SK-N-SH treated with all-trans-retinoic acid at 6 μM for 48 hours (cell line): ENCODE results near the gene CSF3R.

Source experiments
- ARNTL ChIP-seq: fragments of 450-650 bp; formaldehyde crosslinking; IDR thresholded peaks from 2 replicates; pipeline ENCODE4 v1.5.0; 2020; ENCODE audit warnings: low read depth, mild to moderate bottlenecking, moderate library complexity, borderline replicate concordance
- RARB ChIP-seq: fragments of 250-450 bp; sonication (Bioruptor Pico); IDR thresholded peaks from 2 replicates; pipeline ENCODE4 v1.8.0; 2021; ENCODE audit warnings: mild to moderate bottlenecking, moderate library complexity
- SNAI2 ChIP-seq: fragments of 250-450 bp; sonication (Bioruptor Pico); IDR thresholded peaks from 2 replicates; pipeline ENCODE4 v1.5.0; 2020; ENCODE audit warnings: mild to moderate bottlenecking, moderate library complexity
- TCF4 ChIP-seq: fragments of 250-450 bp; sonication (Bioruptor Pico); IDR thresholded peaks from 2 replicates; pipeline ENCODE4 v1.8.0; 2021; ENCODE audit warnings: mild to moderate bottlenecking, moderate library complexity, borderline replicate concordance
- TOX ChIP-seq: fragments of 250-450 bp; sonication (Bioruptor Pico); IDR thresholded peaks from 2 replicates; pipeline ENCODE4 v1.8.0; 2021; ENCODE audit warnings: mild to moderate bottlenecking, moderate library complexity, borderline replicate concordance
- ZC3H10 ChIP-seq: fragments of 250-450 bp; sonication (Bioruptor Pico); IDR thresholded peaks from 2 replicates; pipeline ENCODE4 v1.5.1; 2021; ENCODE audit warnings: mild to moderate bottlenecking, moderate library complexity
- ZFP3 ChIP-seq: fragments of 250-450 bp; sonication (Bioruptor Pico); IDR thresholded peaks from 2 replicates; pipeline ENCODE4 v1.5.0; 2020; ENCODE audit warnings: mild to moderate bottlenecking, moderate library complexity
- ZFP30 ChIP-seq: fragments of 450-650 bp; formaldehyde crosslinking; IDR thresholded peaks from 2 replicates; pipeline ENCODE4 v1.5.0; 2022; ENCODE audit warnings: mild to moderate bottlenecking, moderate library complexity
- ZNF565 ChIP-seq: fragments of 450-650 bp; formaldehyde crosslinking; conservative IDR thresholded peaks from 2 replicates; pipeline ENCODE4 v1.5.0; 2020; ENCODE audit warnings: low read depth, mild to moderate bottlenecking, moderate library complexity
- ZNF70 ChIP-seq: fragments of 450-650 bp; formaldehyde crosslinking; IDR thresholded peaks from 2 replicates; pipeline ENCODE4 v1.5.0; 2020; ENCODE audit warnings: mild to moderate bottlenecking, moderate library complexity
- ZNF8 ChIP-seq: fragments of 450-650 bp; formaldehyde crosslinking; IDR thresholded peaks from 2 replicates; pipeline ENCODE4 v1.5.0; 2020; ENCODE audit warnings: mild to moderate bottlenecking, moderate library complexity
- TF ChIP-seq, protein P1 (sequence below): fragments of 250-450 bp; sonication (Bioruptor Pico); IDR thresholded peaks from 2 replicates; pipeline ENCODE4 v1.8.0; 2020; ENCODE audit warnings: mild to moderate bottlenecking, moderate library complexity, borderline replicate concordance
- TF ChIP-seq, protein P2 (sequence below): fragments of 250-450 bp; sonication (Bioruptor Pico); IDR thresholded peaks from 2 replicates; pipeline ENCODE4 v1.5.0; 2020; ENCODE audit warnings: mild to moderate bottlenecking, moderate library complexity

DNA sequence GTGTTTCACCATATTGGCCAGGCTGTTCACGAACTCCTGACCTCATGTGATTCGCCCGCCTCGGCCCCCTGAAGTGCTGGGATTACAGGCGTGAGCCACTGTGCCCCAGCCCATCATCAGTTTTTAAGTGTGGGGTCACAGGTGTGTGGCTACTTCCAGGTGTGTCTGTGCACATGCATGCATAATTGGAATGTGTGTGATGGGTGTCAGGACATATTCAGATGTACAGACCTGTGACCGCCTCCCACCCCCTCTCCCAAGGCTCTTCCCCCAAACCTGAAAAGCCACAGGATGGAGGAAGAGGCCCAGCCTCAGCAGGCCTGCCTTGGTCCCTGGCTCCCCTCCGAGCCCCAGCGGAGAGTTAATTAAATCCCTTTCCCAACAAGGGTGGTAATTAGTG lies 37.3 kb upstream of the CSF3R start:
- TF ChIP-seq ARNTL (CRISPR knock-in tag) (no peak), ZNF70 (no peak), TOX (CRISPR knock-in tag) (no peak), ZFP30 (CRISPR knock-in tag) (no peak), RARB (CRISPR knock-in tag) (no peak), ZFP3 (CRISPR knock-in tag) (no peak), ZNF565 (CRISPR knock-in tag) (no peak), ZC3H10 (CRISPR knock-in tag) (no peak), TCF4 (CRISPR knock-in tag) (no peak), ZNF8 (no peak), SNAI2 (CRISPR knock-in tag) (no peak)
- TF ChIP-seq, protein P1, sequence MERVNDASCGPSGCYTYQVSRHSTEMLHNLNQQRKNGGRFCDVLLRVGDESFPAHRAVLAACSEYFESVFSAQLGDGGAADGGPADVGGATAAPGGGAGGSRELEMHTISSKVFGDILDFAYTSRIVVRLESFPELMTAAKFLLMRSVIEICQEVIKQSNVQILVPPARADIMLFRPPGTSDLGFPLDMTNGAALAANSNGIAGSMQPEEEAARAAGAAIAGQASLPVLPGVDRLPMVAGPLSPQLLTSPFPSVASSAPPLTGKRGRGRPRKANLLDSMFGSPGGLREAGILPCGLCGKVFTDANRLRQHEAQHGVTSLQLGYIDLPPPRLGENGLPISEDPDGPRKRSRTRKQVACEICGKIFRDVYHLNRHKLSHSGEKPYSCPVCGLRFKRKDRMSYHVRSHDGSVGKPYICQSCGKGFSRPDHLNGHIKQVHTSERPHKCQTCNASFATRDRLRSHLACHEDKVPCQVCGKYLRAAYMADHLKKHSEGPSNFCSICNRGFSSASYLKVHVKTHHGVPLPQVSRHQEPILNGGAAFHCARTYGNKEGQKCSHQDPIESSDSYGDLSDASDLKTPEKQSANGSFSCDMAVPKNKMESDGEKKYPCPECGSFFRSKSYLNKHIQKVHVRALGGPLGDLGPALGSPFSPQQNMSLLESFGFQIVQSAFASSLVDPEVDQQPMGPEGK (CRISPR knock-in tag): no peak
- TF ChIP-seq, protein P2, sequence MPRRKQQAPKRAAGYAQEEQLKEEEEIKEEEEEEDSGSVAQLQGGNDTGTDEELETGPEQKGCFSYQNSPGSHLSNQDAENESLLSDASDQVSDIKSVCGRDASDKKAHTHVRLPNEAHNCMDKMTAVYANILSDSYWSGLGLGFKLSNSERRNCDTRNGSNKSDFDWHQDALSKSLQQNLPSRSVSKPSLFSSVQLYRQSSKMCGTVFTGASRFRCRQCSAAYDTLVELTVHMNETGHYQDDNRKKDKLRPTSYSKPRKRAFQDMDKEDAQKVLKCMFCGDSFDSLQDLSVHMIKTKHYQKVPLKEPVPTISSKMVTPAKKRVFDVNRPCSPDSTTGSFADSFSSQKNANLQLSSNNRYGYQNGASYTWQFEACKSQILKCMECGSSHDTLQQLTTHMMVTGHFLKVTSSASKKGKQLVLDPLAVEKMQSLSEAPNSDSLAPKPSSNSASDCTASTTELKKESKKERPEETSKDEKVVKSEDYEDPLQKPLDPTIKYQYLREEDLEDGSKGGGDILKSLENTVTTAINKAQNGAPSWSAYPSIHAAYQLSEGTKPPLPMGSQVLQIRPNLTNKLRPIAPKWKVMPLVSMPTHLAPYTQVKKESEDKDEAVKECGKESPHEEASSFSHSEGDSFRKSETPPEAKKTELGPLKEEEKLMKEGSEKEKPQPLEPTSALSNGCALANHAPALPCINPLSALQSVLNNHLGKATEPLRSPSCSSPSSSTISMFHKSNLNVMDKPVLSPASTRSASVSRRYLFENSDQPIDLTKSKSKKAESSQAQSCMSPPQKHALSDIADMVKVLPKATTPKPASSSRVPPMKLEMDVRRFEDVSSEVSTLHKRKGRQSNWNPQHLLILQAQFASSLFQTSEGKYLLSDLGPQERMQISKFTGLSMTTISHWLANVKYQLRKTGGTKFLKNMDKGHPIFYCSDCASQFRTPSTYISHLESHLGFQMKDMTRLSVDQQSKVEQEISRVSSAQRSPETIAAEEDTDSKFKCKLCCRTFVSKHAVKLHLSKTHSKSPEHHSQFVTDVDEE (CRISPR knock-in tag): no peak
